Measurements from ENCODE around the gene VASH2. TPM values are rescaled to one million over a fixed set of nuclear protein-coding genes. Genes with fewer than 3 reads are reported as not detected.
A peak's percentile ranks its signal among the peaks of the same experiment; 100 is the strongest.

VASH2 gene
- total and polyA plus RNA-seq, 2 experiments from 2014 or later = 129 to 381 TPM

DNA sequence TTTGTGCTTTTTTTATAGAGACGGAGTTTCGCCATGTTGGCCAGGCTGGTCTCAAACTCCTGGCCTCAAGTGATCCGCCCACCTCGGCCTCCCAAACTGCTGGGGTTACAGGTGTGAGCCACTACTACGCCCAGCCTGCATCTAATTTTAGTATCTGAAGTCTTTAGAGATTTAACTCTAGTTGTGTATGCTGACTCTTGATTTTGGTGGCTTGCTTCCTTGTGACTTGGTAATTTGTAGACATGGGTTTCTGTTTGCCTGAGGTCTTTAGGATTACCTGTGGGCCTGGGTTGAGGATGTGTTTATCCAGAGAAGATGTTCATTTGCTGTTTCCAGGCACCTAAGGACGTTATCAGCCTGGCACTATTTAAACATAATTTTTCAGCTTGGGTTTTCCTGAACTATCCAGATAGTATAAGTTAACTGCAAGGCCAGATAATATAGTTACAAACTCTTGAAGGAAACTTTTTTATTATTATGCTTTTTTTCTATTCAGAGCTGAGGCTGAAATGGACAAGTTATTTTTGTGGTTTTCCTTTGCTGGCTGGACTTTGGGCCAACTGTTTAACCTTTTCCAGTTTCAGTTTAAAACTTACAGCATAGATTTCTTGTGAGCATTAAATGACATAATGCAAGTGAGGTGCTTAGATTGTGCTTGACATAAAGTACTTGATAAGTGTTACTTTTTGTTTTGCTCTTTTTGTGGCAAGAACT, 7.5 kb upstream of the VASH2 start:
- no peak overlapping the region for H3K4me3 Mint-ChIP-seq

More for the DNA sequence above, 7.5 kb upstream of the VASH2 start:
- H3K79me2 ChIP-seq (replicated peaks; ENCODE audit: insufficient read depth) = no peaks in the 10 kb centered on the region
- H3K4me1 ChIP-seq (ENCODE audit: insufficient read depth) = peaks cover 9% of the 10 kb centered on the region
- H3K9me2 ChIP-seq (ENCODE audit: insufficient read depth) = peaks cover 3% of the 10 kb centered on the region; the same call in 1 of the 2 replicates
- H3K4me3 ChIP-seq = no peak overlapping the region
- TF ChIP-seq CREB1 (CRISPR knock-in tag; IDR thresholded peaks at IDR 0.05; ENCODE audit: low read depth) = no peak
- TF ChIP-seq STAT1 (IDR thresholded peaks at IDR 0.05; ENCODE audit: unreplicated experiment) = no peak
- TF ChIP-seq, protein P1, sequence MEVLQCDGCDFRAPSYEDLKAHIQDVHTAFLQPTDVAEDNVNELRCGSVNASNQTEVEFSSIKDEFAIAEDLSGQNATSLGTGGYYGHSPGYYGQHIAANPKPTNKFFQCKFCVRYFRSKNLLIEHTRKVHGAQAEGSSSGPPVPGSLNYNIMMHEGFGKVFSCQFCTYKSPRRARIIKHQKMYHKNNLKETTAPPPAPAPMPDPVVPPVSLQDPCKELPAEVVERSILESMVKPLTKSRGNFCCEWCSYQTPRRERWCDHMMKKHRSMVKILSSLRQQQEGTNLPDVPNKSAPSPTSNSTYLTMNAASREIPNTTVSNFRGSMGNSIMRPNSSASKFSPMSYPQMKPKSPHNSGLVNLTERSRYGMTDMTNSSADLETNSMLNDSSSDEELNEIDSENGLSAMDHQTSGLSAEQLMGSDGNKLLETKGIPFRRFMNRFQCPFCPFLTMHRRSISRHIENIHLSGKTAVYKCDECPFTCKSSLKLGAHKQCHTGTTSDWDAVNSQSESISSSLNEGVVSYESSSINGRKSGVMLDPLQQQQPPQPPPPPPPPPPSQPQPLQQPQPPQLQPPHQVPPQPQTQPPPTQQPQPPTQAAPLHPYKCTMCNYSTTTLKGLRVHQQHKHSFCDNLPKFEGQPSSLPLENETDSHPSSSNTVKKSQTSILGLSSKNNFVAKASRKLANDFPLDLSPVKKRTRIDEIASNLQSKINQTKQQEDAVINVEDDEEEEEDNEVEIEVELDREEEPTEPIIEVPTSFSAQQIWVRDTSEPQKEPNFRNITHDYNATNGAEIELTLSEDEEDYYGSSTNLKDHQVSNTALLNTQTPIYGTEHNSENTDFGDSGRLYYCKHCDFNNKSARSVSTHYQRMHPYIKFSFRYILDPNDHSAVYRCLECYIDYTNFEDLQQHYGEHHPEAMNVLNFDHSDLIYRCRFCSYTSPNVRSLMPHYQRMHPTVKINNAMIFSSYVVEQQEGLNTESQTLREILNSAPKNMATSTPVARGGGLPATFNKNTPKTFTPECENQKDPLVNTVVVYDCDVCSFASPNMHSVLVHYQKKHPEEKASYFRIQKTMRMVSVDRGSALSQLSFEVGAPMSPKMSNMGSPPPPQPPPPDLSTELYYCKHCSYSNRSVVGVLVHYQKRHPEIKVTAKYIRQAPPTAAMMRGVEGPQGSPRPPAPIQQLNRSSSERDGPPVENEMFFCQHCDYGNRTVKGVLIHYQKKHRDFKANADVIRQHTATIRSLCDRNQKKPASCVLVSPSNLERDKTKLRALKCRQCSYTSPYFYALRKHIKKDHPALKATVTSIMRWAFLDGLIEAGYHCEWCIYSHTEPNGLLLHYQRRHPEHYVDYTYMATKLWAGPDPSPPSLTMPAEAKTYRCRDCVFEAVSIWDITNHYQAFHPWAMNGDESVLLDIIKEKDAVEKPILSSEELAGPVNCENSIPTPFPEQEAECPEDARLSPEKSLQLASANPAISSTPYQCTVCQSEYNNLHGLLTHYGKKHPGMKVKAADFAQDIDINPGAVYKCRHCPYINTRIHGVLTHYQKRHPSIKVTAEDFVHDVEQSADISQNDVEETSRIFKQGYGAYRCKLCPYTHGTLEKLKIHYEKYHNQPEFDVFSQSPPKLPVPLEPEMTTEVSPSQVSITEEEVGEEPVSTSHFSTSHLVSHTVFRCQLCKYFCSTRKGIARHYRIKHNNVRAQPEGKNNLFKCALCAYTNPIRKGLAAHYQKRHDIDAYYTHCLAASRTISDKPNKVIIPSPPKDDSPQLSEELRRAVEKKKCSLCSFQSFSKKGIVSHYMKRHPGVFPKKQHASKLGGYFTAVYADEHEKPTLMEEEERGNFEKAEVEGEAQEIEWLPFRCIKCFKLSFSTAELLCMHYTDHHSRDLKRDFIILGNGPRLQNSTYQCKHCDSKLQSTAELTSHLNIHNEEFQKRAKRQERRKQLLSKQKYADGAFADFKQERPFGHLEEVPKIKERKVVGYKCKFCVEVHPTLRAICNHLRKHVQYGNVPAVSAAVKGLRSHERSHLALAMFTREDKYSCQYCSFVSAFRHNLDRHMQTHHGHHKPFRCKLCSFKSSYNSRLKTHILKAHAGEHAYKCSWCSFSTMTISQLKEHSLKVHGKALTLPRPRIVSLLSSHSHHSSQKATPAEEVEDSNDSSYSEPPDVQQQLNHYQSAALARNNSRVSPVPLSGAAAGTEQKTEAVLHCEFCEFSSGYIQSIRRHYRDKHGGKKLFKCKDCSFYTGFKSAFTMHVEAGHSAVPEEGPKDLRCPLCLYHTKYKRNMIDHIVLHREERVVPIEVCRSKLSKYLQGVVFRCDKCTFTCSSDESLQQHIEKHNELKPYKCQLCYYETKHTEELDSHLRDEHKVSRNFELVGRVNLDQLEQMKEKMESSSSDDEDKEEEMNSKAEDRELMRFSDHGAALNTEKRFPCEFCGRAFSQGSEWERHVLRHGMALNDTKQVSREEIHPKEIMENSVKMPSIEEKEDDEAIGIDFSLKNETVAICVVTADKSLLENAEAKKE (CRISPR knock-in tag; IDR thresholded peaks at IDR 0.05) = no peak
- TF ChIP-seq, protein P2, sequence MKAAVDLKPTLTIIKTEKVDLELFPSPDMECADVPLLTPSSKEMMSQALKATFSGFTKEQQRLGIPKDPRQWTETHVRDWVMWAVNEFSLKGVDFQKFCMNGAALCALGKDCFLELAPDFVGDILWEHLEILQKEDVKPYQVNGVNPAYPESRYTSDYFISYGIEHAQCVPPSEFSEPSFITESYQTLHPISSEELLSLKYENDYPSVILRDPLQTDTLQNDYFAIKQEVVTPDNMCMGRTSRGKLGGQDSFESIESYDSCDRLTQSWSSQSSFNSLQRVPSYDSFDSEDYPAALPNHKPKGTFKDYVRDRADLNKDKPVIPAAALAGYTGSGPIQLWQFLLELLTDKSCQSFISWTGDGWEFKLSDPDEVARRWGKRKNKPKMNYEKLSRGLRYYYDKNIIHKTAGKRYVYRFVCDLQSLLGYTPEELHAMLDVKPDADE (IDR thresholded peaks at IDR 0.05) = no peak
- TF ChIP-seq JUNB (IDR thresholded peaks at IDR 0.05; ENCODE audit: unreplicated experiment) = no peak
- no peak for TF ChIP-seq NANOG (IDR thresholded peaks at IDR 0.05; ENCODE audit: borderline replicate concordance)
- no peaks in the 10 kb centered on the region for H3K36me3 ChIP-seq (ENCODE audit: insufficient read depth)
- H3K27me3 Mint-ChIP-seq (ENCODE audit: insufficient read depth, low read depth, poor library complexity) = peaks cover 12% of the 10 kb centered on the region
- peak overlapping the region; percentile 45; the same call in 1 of the 2 replicates for H2AFZ ChIP-seq
- H3K27ac ChIP-seq (ENCODE audit: low read depth) = no peak overlapping the region
- no peaks in the 10 kb centered on the region for H4K20me1 ChIP-seq (replicated peaks; ENCODE audit: insufficient read depth)
- peaks cover 16% of the 10 kb centered on the region for H3K4me1 Mint-ChIP-seq
- peaks cover 9% of the 10 kb centered on the region; the same call in 2 of the 3 replicates for H3K9me3 Mint-ChIP-seq
- H3K27ac Mint-ChIP-seq = no peak overlapping the region
- no peak for ATAC-seq
- H3K4me2 ChIP-seq = no peak overlapping the region
- H3F3A ChIP-seq (replicated peaks; ENCODE audit: low read depth) = no peaks in the 10 kb centered on the region
- peaks cover 15% of the 10 kb centered on the region; the same call in 2 of the 3 replicates for H3K36me3 Mint-ChIP-seq (ENCODE audit: low read depth)
- H3K27me3 ChIP-seq (ENCODE audit: insufficient read depth) = no peaks in the 10 kb centered on the region
- no peak for DNase-seq (ENCODE audit: low spot score)
